ENCODE data around the gene HIPK2.

Gene HIPK2

GRCh38 chr7:139777948-139778841, at the start of gene HIPK2:
HIPK2 (minus strand) TSS chr7:139777998; CDS start chr7:139777623, 375 bp downstream.
- Histone ChIP-seq H3K4me3 (ENCODE audit: low read depth, low read length) (peak within 1 kb of the TSS; percentile 90), H3K27ac (peak within 1 kb of the TSS; percentile 97), H3K27me3 (replicated peaks) (no peaks in the 10 kb centered on the region), H3K36me3 (replicated peaks) (no peaks in the 10 kb centered on the region)
- in situ Hi-C loops (cut with HindIII; ENCODE audit: low pct_ligation_motif_present, low sequenced_read_pairs) = no loop called here
- DNase-seq = peak; percentile 68
- no peak for TF ChIP-seq CTCF (IDR thresholded peaks at IDR 0.05; ENCODE audit: low read depth, low read length, missing control alignments)

- no peak for DNase-seq
- Histone ChIP-seq H3K4me3 (ENCODE audit: low read depth, low read length) (no peak overlapping the region), H3K27me3 (replicated peaks) (no peaks in the 10 kb centered on the region), H3K27ac (no peak overlapping the region), H3K36me3 (replicated peaks) (no peaks in the 10 kb centered on the region)
- peak; percentile 28 for TF ChIP-seq CTCF (IDR thresholded peaks at IDR 0.05; ENCODE audit: low read depth, low read length, missing control alignments)
- in situ Hi-C loops (cut with HindIII; ENCODE audit: low pct_ligation_motif_present, low sequenced_read_pairs) = no loop called here
Observed at GRCh38 chr7:139827042-139827441, 49.2 kb upstream of the HIPK2 start.

DNA sequence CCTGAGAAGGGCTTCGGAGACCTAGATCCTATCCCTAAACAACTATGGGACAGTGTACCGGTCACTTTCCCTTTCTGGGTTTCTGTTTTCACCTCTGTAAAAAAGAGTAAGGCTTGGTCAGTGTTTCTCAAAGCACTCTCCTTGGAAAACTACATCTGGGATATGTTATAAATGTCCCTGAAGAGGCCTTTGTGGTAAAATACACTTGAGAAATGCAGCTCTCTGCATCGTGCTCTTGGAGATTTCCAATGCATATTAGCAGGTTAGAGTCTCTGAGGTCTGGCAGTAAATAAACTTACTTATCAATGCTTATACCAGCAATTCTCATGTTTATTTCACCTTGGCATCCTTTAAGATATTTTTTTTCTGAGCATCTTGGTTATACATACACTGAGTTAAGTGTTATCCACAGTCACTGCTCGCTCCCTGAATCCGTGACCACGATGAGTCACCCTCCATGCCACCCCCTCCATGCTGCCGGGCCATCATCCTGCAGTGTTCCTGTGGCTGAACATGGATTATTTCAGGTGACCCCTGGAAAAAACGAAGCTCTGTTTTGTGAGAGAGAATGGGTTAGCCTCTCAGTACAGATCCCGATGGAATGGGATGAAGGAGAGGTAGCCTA, 48.0 kb upstream of the HIPK2 start:
- Histone ChIP-seq H3K27me3 (replicated peaks) (no peaks in the 10 kb centered on the region), H3K27ac (no peak overlapping the region), H3K36me3 (replicated peaks) (no peaks in the 10 kb centered on the region), H3K4me3 (ENCODE audit: low read depth, low read length) (no peak overlapping the region)
- in situ Hi-C loops (cut with HindIII; ENCODE audit: low pct_ligation_motif_present, low sequenced_read_pairs) = no loop called here
- peak; percentile 60 for DNase-seq
- TF ChIP-seq CTCF (IDR thresholded peaks at IDR 0.05; ENCODE audit: low read depth, low read length, missing control alignments) = no peak

- DNase-seq = no peak
- Histone ChIP-seq H3K27me3 (replicated peaks) (no peaks in the 10 kb centered on the region), H3K27ac (no peak overlapping the region)
Observed at GRCh38 chr7:139823959-139824521, 46.2 kb upstream of the HIPK2 start.

GRCh38 chr7:139822855-139823254, 45.1 kb upstream of the HIPK2 start:
- Histone ChIP-seq H3K27ac (no peak overlapping the region), H3K27me3 (replicated peaks) (no peaks in the 10 kb centered on the region), H3K36me3 (replicated peaks) (no peaks in the 10 kb centered on the region), H3K4me3 (ENCODE audit: low read depth, low read length) (no peak overlapping the region)
- DNase-seq = no peak
- no peak for TF ChIP-seq CTCF (IDR thresholded peaks at IDR 0.05; ENCODE audit: low read depth, low read length, missing control alignments)
- in situ Hi-C loops (cut with HindIII; ENCODE audit: low pct_ligation_motif_present, low sequenced_read_pairs) = no loop called here

More at GRCh38 chr7:139823959-139824521, 46.2 kb upstream of the HIPK2 start:
- no peak overlapping the region for H3K4me3 ChIP-seq (ENCODE audit: low read depth, low read length)
- no peak for TF ChIP-seq CTCF (IDR thresholded peaks at IDR 0.05; ENCODE audit: low read depth, low read length, missing control alignments)
- in situ Hi-C loops (cut with HindIII; ENCODE audit: low pct_ligation_motif_present, low sequenced_read_pairs) = no loop called here
- no peaks in the 10 kb centered on the region for H3K36me3 ChIP-seq (replicated peaks)
